Measurements from ENCODE around the gene FGF8. TPM values are rescaled to one million over a fixed set of nuclear protein-coding genes. Genes with fewer than 3 reads are reported as not detected.

The FGF8 gene
- total and polyA plus RNA-seq, 2 of the 13 experiments (the other 11 are each of a cell fraction or from before 2014, with no cell fraction given) = not detected

DNA sequence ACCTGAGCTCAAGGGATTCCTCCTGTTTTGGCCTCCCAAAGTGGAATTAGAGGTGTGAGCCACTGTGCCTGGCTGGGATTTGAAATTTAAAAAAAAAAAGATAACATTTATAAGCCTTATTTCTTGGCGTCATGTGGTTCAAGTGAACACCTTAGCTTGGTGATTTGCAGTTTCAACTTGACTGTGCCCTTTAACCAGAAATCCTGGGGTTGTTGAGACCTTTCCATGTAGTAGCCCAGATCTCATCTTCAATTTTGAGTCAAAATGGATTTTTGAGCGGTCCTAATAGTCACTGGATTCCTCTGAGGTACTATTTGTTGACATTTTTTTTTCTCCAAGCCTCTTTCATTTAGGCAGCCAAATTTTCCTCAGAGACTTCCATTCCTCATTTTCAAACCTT, 51.5 kb downstream of the FGF8 start:
- in situ Hi-C loops (cut with HindIII; ENCODE audit: extremely low pct_ligation_motif_present, low pct_unique_long_range_greater_than_20kb) (no loop called here), intact Hi-C loops (cut with micrococcal nuclease; ENCODE audit: unreplicated experiment) (no loop called here)
- H3K27ac ChIP-seq (ENCODE audit: extremely low read length, insufficient read depth, low read length) = no peak overlapping the region
- WGBS (ENCODE audit: low lambda C conversion rate) = 75% methylated on average over 2 of the region's 2 CpGs
- CTCF ChIA-PET (ENCODE audit: low intra/inter-chr PET ratio, low total read pairs) = no interaction called here
- no peaks in the 10 kb centered on the region for H4K20me1 ChIP-seq (ENCODE audit: insufficient read depth, low read length)
- H3K9ac ChIP-seq (ENCODE audit: insufficient read depth, low read depth, low read length) = no peak overlapping the region
- no peak for TF ChIP-seq ZNF205 (CRISPR knock-in tag; IDR thresholded peaks at IDR 0.05)
- no peak for TF ChIP-seq KLF15 (CRISPR knock-in tag; IDR thresholded peaks at IDR 0.05; ENCODE audit: borderline replicate concordance)
- TF ChIP-seq ZNF749 (CRISPR knock-in tag; IDR thresholded peaks at IDR 0.05; ENCODE audit: borderline replicate concordance) = no peak
- TF ChIP-seq ZSCAN9 (CRISPR knock-in tag; IDR thresholded peaks at IDR 0.05; ENCODE audit: borderline replicate concordance) = no peak
- no peak for TF ChIP-seq ZSCAN25 (CRISPR knock-in tag; IDR thresholded peaks at IDR 0.05)
- no peak for TF ChIP-seq STAT5B (CRISPR knock-in tag; IDR thresholded peaks at IDR 0.05)
- H3K79me2 ChIP-seq (ENCODE audit: insufficient read depth, low read length) = no peaks in the 10 kb centered on the region
- no peaks in the 10 kb centered on the region for H3K9me3 ChIP-seq (ENCODE audit: low read length)
- H3K27me3 ChIP-seq (ENCODE audit: control insufficient read depth in 1 of 2, insufficient read depth in 2 of 2, low read length in 2 of 2) = peaks cover 0 to 6% of the 10 kb centered on the region in 2 experiments; a peak in 2 of 5 replicates
- H2AFZ ChIP-seq (ENCODE audit: low read length) = no peak overlapping the region
- no peaks in the 10 kb centered on the region for H3K36me3 ChIP-seq (replicated peaks in 1 of 2; ENCODE audit: control insufficient read depth in 1 of 2, insufficient read depth in 2 of 2, low read length in 2 of 2)
- ATAC-seq (no peak), FAIRE-seq (no peak), DNase-seq (ENCODE audit: low spot score) (no peak)
- no TSS peak for BruUV-seq (replicated peaks)
- no peak overlapping the region for H3K4me3 ChIP-seq (replicated peaks in 1 of 3; ENCODE audit: insufficient read depth in 1 of 3, low read depth in 2 of 3, low read length in 3 of 3)
- POLR2A ChIA-PET = interaction anchor here (2.0 kb wide), 1 partner anchor 31 kb away, joined by 7 read pairs; no protein-coding TSS in a partner anchor
- peak overlapping the region; percentile 33; the same call in 1 of the 2 replicates for H3K4me2 ChIP-seq (ENCODE audit: low read depth, low read length)
- peaks cover 18% of the 10 kb centered on the region for H3K4me1 ChIP-seq (ENCODE audit: insufficient read depth, low read length)

- H3K4me1 ChIP-seq (ENCODE audit: insufficient read depth, low read length) = peaks cover 18% of the 10 kb centered on the region
- no peak overlapping the region for H3K9ac ChIP-seq (ENCODE audit: insufficient read depth, low read depth, low read length)
- no peak for FAIRE-seq
- no peak overlapping the region for H3K4me3 ChIP-seq (replicated peaks in 1 of 3; ENCODE audit: insufficient read depth in 1 of 3, low read depth in 2 of 3, low read length in 3 of 3)
- intact Hi-C loops (cut with micrococcal nuclease; ENCODE audit: unreplicated experiment) = no loop called here
- in situ Hi-C loops (cut with HindIII; ENCODE audit: extremely low pct_ligation_motif_present, low pct_unique_long_range_greater_than_20kb) = no loop called here
- no peak for ATAC-seq
- H3K27ac ChIP-seq (ENCODE audit: extremely low read length, insufficient read depth, low read length) = no peak overlapping the region
- no peak for DNase-seq (ENCODE audit: low spot score)
- no peak overlapping the region for H2AFZ ChIP-seq (ENCODE audit: low read length)
- BruUV-seq (replicated peaks) = no TSS peak
- 83% methylated on average over 3 of the region's 3 CpGs for whole genome bisulfite sequencing (ENCODE audit: low lambda C conversion rate)
- H4K20me1 ChIP-seq (ENCODE audit: insufficient read depth, low read length) = no peaks in the 10 kb centered on the region
- CTCF ChIA-PET (ENCODE audit: low intra/inter-chr PET ratio, low total read pairs) = no interaction called here
- no peak overlapping the region for H3K4me2 ChIP-seq (ENCODE audit: low read depth, low read length)
- H3K79me2 ChIP-seq (ENCODE audit: insufficient read depth, low read length) = no peaks in the 10 kb centered on the region
- peaks cover 0 to 6% of the 10 kb centered on the region in 2 experiments; a peak in 2 of 5 replicates for H3K27me3 ChIP-seq (ENCODE audit: control insufficient read depth in 1 of 2, insufficient read depth in 2 of 2, low read length in 2 of 2)
- POLR2A ChIA-PET = no interaction called here
- no peaks in the 10 kb centered on the region for H3K9me3 ChIP-seq (ENCODE audit: low read length)
- no peaks in the 10 kb centered on the region for H3K36me3 ChIP-seq (replicated peaks in 1 of 2; ENCODE audit: control insufficient read depth in 1 of 2, insufficient read depth in 2 of 2, low read length in 2 of 2)
- TF ChIP-seq, protein P1, sequence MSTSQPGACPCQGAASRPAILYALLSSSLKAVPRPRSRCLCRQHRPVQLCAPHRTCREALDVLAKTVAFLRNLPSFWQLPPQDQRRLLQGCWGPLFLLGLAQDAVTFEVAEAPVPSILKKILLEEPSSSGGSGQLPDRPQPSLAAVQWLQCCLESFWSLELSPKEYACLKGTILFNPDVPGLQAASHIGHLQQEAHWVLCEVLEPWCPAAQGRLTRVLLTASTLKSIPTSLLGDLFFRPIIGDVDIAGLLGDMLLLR (CRISPR knock-in tag; IDR thresholded peaks at IDR 0.05) = no peak
- TF ChIP-seq ZNF326 (CRISPR knock-in tag; IDR thresholded peaks at IDR 0.05; ENCODE audit: borderline replicate concordance) (no peak), ATF1 (CRISPR knock-in tag; IDR thresholded peaks at IDR 0.05) (no peak), ZNF737 (CRISPR knock-in tag; IDR thresholded peaks at IDR 0.05; ENCODE audit: borderline replicate concordance) (no peak), JARID2 (CRISPR knock-in tag; IDR thresholded peaks at IDR 0.05; ENCODE audit: insufficient replicate concordance) (no peak), ATRX (CRISPR knock-in tag; IDR thresholded peaks at IDR 0.05; ENCODE audit: borderline replicate concordance) (no peak), RFXANK (CRISPR knock-in tag; IDR thresholded peaks at IDR 0.05) (no peak), FOXC1 (CRISPR knock-in tag; IDR thresholded peaks at IDR 0.05; ENCODE audit: borderline replicate concordance) (no peak), TBX2 (CRISPR knock-in tag; IDR thresholded peaks at IDR 0.05; ENCODE audit: borderline replicate concordance) (no peak), GLMP (CRISPR knock-in tag; IDR thresholded peaks at IDR 0.05; ENCODE audit: borderline replicate concordance) (no peak), MEIS1 (CRISPR knock-in tag; IDR thresholded peaks at IDR 0.05; ENCODE audit: borderline replicate concordance) (no peak), ARHGAP35 (CRISPR knock-in tag; IDR thresholded peaks at IDR 0.05; ENCODE audit: borderline replicate concordance) (no peak), ZNF746 (CRISPR knock-in tag; IDR thresholded peaks at IDR 0.05) (no peak), ZC3H4 (CRISPR knock-in tag; IDR thresholded peaks at IDR 0.05; ENCODE audit: borderline replicate concordance) (no peak)
Measured at GRCh38 chr10:101723176-101723575, 52.7 kb downstream of the FGF8 start.
